DMS79 treated with DMSO at 0.1 percent for 48 hours (cell line): Measurements from ENCODE around the gene CIAO2A.
A peak's percentile ranks its signal among the peaks of the same experiment; 100 is the strongest.
"Not testable (repeated sequence)": the region's sequence is repeated elsewhere in the genome, so short reads cannot be mapped to it uniquely, and the experiment has no call there.

Source experiments
- DNase-seq: peaks from one replicate; lab custom pipeline; 2025; lab: John Stamatoyannopoulos, UW

CIAO2A gene, protein sequence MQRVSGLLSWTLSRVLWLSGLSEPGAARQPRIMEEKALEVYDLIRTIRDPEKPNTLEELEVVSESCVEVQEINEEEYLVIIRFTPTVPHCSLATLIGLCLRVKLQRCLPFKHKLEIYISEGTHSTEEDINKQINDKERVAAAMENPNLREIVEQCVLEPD

GRCh38 chr15:64093627-64094417 lies at the start of gene CIAO2A:
Gene CIAO2A (minus strand): TSS chr15:64093838. CDS start chr15:64093768, 70 bp downstream.
- DNase-seq = peak; percentile 89

DNA sequence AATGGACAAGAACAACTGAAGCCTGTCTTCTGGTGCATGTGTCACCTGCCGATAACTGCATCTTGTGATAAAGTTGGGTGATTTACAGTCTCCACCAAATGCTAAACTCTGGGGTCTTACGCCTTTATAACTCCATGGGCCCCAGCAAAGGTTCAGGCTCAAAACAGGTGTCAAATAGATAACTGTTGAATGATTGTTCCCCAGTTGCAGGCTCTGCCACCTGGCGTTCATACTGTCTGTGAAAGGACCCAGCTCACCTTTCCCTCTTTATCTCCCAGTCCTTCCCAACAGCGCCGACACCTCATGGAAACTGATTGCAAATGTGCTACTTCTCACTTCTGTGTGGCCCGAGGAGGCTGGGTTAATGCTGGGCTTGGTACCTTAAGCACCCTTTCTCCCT lies 49.6 kb upstream of the CIAO2A start:
- DNase-seq = no peak

DNA sequence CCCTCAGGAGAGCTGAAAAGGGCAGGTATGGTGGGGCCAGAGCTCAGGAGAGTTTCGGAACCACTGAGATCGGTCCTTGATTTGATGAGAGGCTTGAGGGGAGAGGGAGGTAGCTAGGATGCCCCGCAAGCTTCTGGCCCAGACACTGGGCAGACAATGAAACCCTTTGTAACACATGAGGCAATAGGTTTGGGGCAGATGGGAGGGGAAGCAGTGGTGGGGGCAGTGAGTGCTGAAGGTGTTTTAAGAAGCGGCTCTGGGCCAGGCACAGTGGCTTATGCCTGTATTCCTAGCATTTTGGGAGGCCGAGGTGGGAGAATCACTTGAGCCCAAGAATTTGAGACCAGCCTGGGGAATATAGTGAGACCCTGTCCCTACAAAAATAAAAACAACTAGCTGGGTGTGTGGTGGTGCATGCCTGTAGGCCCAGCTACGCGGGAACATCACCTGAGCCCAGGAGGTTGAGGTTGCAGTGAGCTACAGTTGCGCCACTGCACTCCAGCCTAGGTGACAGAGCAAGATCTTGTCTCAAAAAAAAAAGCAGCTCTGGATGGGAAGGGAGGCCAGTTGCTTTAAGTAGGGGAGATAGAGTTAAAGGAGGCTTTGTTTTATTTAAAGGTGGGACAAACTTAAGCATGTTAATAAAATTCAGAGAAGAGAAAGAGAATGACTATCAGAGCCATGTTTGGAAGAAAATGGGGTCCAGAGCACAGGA lies 48.3 kb upstream of the CIAO2A start:
- no peak for DNase-seq

DNA sequence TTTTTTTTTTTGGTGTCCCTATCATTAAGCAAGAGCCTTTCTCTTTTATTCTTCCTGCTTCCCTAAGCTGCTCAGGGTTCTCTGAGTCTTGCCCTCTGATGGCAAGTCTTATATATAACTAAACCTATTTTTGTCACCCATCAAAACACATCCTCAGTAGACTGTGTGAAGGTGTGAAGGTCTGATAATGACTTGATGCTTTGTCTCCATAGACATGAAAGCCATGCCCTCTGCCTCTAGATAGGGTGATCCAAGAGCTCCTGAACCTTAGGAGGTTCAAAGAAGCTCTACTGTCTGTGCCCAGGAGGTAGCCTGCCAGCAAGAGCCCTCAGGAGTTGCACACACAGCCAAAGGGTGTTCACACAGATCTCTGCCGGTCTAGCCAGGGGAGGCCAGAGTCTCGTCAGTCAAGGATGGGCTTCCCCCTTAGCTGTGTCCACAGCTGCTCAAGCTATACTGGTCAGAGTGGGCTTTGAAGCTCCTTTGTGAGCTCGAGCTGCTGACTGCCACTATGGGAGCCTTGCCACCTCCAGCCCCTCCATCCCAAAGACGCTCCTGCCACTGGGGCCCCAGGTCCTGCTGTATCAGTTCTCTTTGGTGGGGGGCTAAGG lies 44.8 kb upstream of the CIAO2A start:
- DNase-seq = no peak

DNA sequence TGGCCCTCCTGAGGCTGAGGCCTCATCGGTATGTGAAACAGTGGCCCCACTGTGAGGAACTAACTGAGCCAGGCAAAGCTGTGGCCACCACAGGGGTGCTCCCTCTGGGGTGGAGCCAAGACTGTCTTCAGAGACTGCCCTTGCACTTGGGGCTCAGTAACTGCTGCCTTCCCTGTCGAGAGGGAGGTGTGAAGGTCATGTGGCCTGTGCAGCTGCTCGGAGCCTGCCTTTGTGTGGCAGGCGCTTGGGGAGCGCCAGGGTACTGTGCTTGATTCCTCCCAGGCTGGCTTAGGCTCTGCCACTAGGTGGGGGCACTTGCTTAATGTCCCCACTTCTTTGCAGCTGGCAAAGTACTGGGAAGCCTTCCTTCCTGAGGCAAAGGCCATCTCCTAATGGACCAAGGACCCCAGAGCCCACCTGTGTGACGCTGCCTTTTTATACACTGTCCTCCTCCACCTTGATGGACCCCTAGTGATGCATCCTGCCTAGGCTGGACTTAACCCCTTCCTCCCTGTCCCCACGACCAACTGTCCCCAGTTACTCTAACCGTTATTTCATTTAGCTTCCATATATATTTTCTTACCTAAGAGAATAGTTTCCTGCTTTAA lies 43.7 kb upstream of the CIAO2A start:
- no peak for DNase-seq

DNA sequence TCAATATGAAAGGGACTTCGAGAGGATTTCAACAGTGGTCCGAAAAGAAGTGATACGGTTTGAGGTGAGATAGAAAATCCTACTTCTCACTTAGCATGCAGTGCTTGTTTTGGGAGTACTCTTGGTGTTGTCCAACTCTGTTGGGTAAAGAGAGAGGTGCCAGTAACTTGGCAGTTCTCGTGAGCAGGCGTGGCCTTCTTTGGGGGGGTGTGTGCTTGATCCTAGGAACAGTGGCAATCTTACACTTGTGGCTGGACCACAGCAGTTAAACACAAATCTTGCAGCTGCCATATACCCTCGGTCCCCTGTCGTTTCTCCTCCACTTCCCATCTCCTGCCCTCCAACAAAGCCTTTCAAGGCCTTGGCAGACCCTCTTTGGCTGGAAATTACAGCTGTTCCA lies 42.7 kb upstream of the CIAO2A start:
- no peak for DNase-seq

GRCh38 chr15:64134345-64134829 lies 40.7 kb upstream of the CIAO2A start:
- peak; percentile 68 for DNase-seq

DNA sequence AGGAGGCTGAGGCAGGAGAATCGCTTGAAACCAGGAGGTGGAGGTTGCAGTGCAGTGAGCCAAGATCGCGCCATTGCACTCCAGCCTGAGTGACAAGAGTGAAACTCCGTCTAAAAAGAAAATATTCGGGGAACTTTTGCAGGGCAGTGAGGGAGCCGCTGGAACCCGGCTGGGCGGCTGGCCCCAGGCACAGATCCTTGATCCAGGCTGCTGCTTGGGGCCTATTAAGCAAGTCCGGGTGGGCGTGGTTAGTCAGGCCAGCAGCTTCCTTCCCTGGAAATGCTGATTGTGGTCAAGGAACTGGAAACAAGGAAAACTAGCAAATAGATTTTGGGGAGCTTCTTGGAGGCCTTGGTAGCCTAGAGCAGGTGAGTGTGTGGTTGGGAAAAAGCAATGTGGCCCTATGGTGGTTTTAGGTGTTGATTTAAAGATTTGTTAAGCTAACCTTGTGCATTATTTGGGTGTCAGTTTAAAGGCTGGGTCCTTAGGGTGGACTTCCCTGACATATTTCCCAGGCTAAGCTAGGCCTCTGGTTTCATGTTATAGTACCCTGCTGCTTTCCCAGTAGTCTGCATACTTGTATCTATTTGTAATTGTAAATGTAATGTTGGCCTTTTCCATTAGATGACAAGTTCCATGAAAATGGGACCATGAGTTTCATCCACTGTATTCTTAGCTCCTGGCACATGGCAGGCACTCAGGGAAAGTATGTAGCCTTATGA lies 40.1 kb upstream of the CIAO2A start:
- no peak for DNase-seq

GRCh38 chr15:64132217-64132616 lies 38.6 kb upstream of the CIAO2A start:
- DNase-seq = no peak

DNA sequence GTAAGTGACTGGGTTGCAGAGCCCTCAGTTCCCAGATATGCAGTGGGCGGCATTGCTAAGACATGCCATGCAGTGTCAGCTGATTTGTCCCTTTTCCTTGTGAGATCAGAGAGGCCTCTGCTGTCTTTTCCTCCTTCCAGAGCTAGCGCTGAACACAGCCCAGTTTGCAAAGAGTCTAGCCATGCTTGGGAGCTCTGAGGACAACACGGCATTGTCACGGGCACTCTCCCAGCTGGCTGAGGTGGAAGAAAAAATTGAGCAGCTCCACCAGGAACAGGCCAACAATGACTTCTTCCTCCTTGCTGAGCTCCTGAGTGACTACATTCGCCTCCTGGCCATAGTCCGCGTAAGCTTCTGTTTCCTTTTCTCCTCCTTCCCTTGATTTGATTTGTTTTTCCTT lies 37.9 kb upstream of the CIAO2A start:
- DNase-seq = no peak

DNA sequence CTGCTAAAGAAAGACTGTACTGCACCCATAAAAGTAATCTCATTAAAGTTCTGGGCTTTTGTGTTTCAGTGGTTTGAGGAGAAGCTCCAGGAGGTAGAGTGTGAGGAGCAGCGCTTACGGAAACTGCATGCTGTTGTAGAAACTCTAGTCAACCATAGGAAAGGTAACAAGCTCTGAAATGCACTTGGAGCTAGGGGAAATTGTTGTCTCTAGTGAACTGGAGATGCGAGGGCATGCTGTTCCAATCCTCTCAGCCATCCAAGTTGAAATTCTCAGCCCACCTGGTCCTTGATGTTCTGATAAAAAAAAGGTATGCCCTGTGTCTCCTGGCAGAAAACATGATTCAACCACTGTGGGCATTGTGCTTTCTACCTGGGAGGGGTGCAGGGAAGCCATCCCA lies 36.5 kb upstream of the CIAO2A start:
- DNase-seq = no peak

DNA sequence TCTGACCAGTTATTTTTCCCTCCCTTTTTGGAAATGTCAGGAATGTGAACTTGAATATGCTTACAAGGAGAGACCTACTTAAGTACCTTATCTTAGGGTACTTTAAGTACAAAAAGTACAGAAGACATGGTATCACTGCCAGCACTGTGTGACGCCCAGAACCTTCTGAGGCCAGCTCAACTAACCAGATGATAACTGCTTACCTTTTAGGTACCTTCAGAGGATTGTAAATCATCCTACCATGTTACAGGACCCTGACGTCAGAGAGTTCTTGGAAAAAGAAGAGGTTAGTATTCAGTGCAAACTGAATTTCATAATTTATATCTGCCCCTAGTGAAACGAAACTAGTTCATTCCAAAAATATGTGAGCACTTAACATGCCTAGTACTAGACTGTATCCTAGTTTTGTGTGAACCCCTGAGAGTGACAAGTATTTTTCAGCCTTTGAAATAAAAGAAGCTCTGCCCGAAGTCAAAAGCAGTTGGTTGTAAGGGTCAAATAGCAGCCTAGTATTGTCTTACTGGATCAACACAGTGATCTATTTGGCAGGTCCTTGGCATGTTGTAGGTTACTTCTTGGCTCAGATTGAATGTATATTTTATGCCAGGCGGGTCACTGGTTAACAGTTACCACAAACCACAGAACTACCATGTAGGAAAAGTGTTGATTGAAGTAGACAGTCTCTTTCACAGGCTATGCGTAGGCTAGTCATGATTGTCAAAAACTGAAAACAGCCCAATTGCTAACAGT lies 34.1 kb upstream of the CIAO2A start:
- DNase-seq = no peak

DNA sequence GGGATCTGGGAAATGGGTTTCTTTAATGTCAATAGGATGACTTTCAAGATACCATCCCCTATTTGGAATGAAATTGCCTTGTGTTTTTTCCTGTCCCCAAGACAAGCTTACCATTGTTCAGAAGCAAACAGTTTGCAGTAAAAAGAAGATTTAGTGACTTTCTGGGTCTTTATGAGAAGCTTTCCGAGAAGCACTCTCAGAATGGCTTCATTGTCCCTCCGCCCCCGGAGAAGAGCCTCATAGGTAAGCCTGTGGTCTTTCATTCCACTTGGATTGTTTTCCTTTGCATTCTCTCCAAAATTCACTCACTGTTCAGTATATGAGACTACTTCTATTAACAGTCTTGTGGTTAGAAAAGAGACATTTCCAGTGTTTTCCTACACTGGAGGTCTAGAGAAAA lies 32.3 kb upstream of the CIAO2A start:
- DNase-seq = no peak

DNA sequence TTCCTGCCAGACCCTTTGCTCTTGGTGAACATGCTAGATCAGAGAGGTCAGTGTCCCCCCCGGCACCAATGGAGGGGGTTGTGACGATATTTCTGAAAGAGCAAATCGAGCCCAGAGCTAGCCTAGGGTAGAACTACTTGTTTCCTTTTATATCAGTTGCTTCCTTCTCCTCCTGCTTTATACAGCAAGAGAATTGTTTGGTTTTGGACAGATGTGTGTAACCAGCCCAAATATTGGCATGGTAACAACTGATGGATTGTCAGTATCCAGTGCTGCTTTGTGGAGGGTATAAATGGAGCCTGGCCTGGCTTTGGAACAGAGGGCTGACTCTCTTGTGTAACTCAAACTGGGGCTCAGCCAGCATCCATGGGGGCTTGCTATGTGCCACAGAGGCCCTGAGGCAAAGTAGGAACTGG lies 29.3 kb upstream of the CIAO2A start:
- DNase-seq = no peak

DNA sequence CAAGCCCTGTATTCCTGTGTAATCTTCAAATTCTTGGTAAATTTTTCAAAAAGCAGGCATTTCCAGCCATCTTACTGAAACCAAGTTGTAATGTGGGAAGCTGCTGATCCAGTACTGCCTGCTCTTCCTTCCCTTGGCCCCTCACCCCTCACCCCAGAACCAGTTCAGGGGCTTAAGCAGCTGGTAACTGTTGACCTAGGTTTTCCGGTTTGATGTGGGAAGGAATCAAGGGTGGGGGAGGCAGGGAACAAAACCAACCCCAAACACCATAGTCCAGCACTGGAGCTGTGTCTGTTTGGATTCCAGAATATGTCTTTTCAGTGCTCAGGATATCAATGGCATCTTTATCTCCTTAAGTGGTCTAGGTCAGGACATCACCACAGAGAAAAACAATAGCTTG lies 28.8 kb upstream of the CIAO2A start:
- no peak for DNase-seq

- no peak for DNase-seq
Measured at GRCh38 chr15:64121614-64122013, 28.0 kb upstream of the CIAO2A start.

GRCh38 chr15:64120322-64120721 lies 26.7 kb upstream of the CIAO2A start:
- DNase-seq = not testable (repeated sequence)

GRCh38 chr15:64117759-64118487 lies 24.3 kb upstream of the CIAO2A start:
- DNase-seq = no peak

DNA sequence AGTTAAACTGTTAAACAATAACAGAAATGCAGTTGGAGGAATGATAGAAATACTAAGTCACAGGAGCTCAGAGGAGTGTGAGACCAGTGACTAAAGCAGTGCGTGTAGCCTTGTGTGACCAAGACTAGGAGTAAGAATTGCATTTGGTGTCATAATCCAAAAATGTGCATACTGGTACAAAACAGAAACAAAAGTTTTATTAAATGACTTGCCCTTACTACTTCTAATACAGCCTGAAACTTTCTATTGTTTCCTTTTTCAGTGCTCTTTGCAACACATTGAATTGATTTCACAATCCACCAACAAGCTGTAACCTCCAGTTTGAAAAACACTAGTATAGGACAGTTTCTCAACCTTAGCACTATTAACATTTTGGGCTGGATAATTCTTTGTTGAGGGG lies 19.3 kb upstream of the CIAO2A start:
- DNase-seq = no peak
